B cell (primary cell): ENCODE measurements around the gene EGFL7. TPM values are rescaled to one million over a fixed set of nuclear protein-coding genes. Genes with fewer than 3 reads are reported as not detected.

ENCODE experiments used
- ATAC-seq: fragments of 200-7000 bp; cut with Tn5 transposase; one replicate; pipeline ENCODE4 v1.10.0; 2021; ENCODE audit warnings: low read depth, mild to moderate bottlenecking, moderate number of reproducible peaks, moderate library complexity
- CTCF ChIA-PET: fragments of 350-600 bp; sonication (Branson Sonifier 250); formaldehyde crosslinking; loops from one replicate; lab custom pipeline; 2021; ENCODE audit warnings: antibody characterized with exemption, inconsistent platforms; lab: Charles Lee
- POLR2A ChIA-PET: fragments of 350-600 bp; sonication (Branson Sonifier 250); formaldehyde crosslinking; loops from one replicate; lab custom pipeline; 2021; ENCODE audit warnings: antibody characterized with exemption; lab: Charles Lee
- DNase-seq: peaks from one replicate; pipeline ENCODE4 v3.0.0; 2013
- H2AFZ ChIP-seq: 2 replicates; pipeline ENCODE4 v1.6.1; 2012; ENCODE audit warnings: mild to moderate bottlenecking, low read depth, low read length; ENCODE audit not compliant: insufficient read depth, poor library complexity, severe bottlenecking
- H3K27ac ChIP-seq, 2 donors: 1 replicate in 1 of 2; 2 replicates in 1 of 2; pipeline ENCODE4 v1.5.1; 2012 to 2013; ENCODE audit warnings: low read length in 2 of 2, mild to moderate bottlenecking in 2 of 2, moderate library complexity in 1 of 2
- H3K27me3 ChIP-seq, 4 experiments: fragments of 200-600 bp in 1 of 4; sonication (generic) in 1 of 4; replicated peaks in 1 of 4; 1 replicate in 2 of 4; 2 replicates in 2 of 4; pipeline versions ENCODE4 v1.6.1 to v1.7.0; 2013 to 2016; ENCODE audit warnings: low read length in 3 of 4, mild to moderate bottlenecking in 2 of 4, mixed read lengths in 1 of 4, moderate library complexity in 1 of 4; ENCODE audit not compliant: insufficient read depth in 4 of 4, control insufficient read depth in 3 of 4; ENCODE audit errors: control extremely low read depth in 1 of 4
- H3K36me3 ChIP-seq, 2 experiments: replicated peaks in 1 of 2; 1 replicate in 1 of 2; 2 replicates in 1 of 2; pipeline versions ENCODE4 v1.6.1 to v1.7.1; 2013; ENCODE audit warnings: low read length in 1 of 2; ENCODE audit not compliant: insufficient read depth in 2 of 2, control insufficient read depth in 1 of 2; ENCODE audit errors: control extremely low read depth in 1 of 2, extremely low read depth in 1 of 2
- H3K4me1 ChIP-seq, 2 donors: fragments of 200-600 bp in 1 of 2; sonication (generic) in 1 of 2; 1 replicate in 1 of 2; 2 replicates in 1 of 2; pipeline versions ENCODE4 v1.5.1 to v1.6.1; 2013 to 2017; ENCODE audit warnings: low read length in 2 of 2; ENCODE audit not compliant: control insufficient read depth in 2 of 2, insufficient read depth in 2 of 2
- H3K4me2 ChIP-seq: replicated peaks from 2 replicates; pipeline ENCODE3; 2012; ENCODE audit warnings: mild to moderate bottlenecking, low read depth, low read length; ENCODE audit not compliant: poor library complexity, severe bottlenecking
- H3K4me3 ChIP-seq, 5 experiments: fragments of 200-600 bp in 1 of 5; sonication (generic) in 1 of 5; 1 replicate in 3 of 5; 2 replicates in 2 of 5; pipeline versions ENCODE4 v1.5.1 to v1.7.0; 2011 to 2016; ENCODE audit warnings: low read length in 4 of 5, mild to moderate bottlenecking in 4 of 5, low read depth in 2 of 5, control low read depth in 1 of 5, moderate library complexity in 1 of 5; ENCODE audit not compliant: insufficient read depth in 1 of 5; ENCODE audit errors: control extremely low read depth in 1 of 5, extremely low read depth in 1 of 5
- H3K79me2 ChIP-seq: fragments of 200-600 bp; sonication (generic); one replicate; pipeline ENCODE4 v1.6.0; 2016; ENCODE audit warnings: low read length; ENCODE audit not compliant: control insufficient read depth, insufficient read depth
- H3K9ac ChIP-seq: fragments of 200-600 bp; sonication (generic); 2 replicates; pipeline ENCODE4 v1.6.1; 2017; ENCODE audit warnings: mild to moderate bottlenecking, low read length, moderate library complexity
- H3K9me3 ChIP-seq, 3 donors: one replicate each; pipeline versions ENCODE4 v1.6.1 to v1.7.1; 2013; ENCODE audit warnings: low read length in 2 of 3; ENCODE audit not compliant: control insufficient read depth in 2 of 3, insufficient read depth in 1 of 3; ENCODE audit errors: control extremely low read depth in 1 of 3
- H4K20me1 ChIP-seq: 2 replicates; pipeline ENCODE4 v1.6.0; 2012; ENCODE audit warnings: mild to moderate bottlenecking, low read length; ENCODE audit not compliant: insufficient read depth, control insufficient read depth, poor library complexity, severe bottlenecking
- H3K27ac Mint-ChIP-seq: one replicate; pipeline ENCODE4 v1.8.0; 2021; ENCODE audit warnings: mixed read lengths
- H3K27me3 Mint-ChIP-seq: one replicate; pipeline ENCODE4 v1.8.0; 2021; ENCODE audit warnings: mixed read lengths
- H3K4me1 Mint-ChIP-seq: one replicate; pipeline ENCODE4 v1.8.0; 2021; ENCODE audit warnings: mixed read lengths
- H3K4me3 Mint-ChIP-seq: one replicate; pipeline ENCODE4 v1.8.0; 2021; ENCODE audit warnings: mixed read lengths
- H3K9me3 Mint-ChIP-seq: one replicate; pipeline ENCODE4 v1.8.0; 2022; ENCODE audit warnings: mixed read lengths; ENCODE audit not compliant: insufficient read depth
- EZH2 ChIP-seq: IDR thresholded peaks from 2 replicates; pipeline ENCODE4 v1.6.1; 2012; ENCODE audit warnings: borderline replicate concordance, low read depth, mild to moderate bottlenecking, moderate library complexity, low read length; ENCODE audit not compliant: insufficient read depth, poor library complexity, severe bottlenecking
- WGBS: methylation state at CpG from one replicate; pipeline ENCODE4 v1.1.5; 2013; ENCODE audit warnings: missing lambda C conversion rate; ENCODE audit not compliant: insufficient coverage; 5-methylcytosine and 5-hydroxymethylcytosine counted together
- intact Hi-C: fragments of 100-400 bp; cut with micrococcal nuclease; formaldehyde crosslinking; loops from one replicate; pipeline ENCODE4 v1.10.0; 2022
- polyA plus RNA-seq: library from polyadenylated mRNA; depleted of rRNA; stranded (reverse); fragments of >200 nt; gene quantifications from 2 replicates; pipeline ENCODE4 v1.2.3, GENCODE V29; 2012
- total RNA-seq, 2 donors: library from RNA; stranded (reverse); fragments of 120-200 nt in 1 of 2; gene quantifications; 1 replicate in 1 of 2; 2 replicates in 1 of 2; pipeline versions ENCODE4 v1.2.3 to v1.2.4, GENCODE V29; 2013 to 2022
- TF ChIP-seq, protein P1 (sequence below): fragments of 200-600 bp; IDR thresholded peaks from one replicate; pipeline ENCODE4 v1.8.0; 2022; ENCODE audit warnings: antibody characterized with exemption, mild to moderate bottlenecking

Gene EGFL7
- total and polyA plus RNA-seq, 2 donors (not counting 1 experiment from before 2014, with no cell fraction given) = 0.34 TPM; not detected in 1

DNA sequence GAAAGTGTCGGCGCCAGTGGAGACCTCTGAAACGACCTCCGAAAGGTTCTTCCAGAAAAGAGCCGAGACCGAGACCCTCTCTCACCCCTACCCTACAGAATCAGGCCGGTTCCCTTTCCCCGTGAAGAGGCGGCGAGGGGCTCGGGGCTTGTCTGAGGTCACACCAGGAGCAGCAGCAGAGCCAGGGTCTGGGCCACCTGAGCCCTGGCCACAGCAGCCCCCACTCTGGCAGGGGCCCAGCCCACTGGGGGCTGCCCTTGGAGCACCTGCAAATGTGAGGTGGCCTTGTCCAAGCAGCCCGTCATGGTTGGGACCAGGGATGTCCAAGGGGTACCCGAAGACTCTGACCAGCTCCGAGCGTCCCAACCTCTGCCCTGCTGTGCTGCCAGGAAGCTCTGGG is 15.3 kb downstream of the EGFL7 start:
- POLR2A ChIA-PET = no interaction called here
- H3K9me3 ChIP-seq = no peaks in the 10 kb centered on the region
- H2AFZ ChIP-seq = no peak overlapping the region
- peaks cover 3% of the 10 kb centered on the region for H3K79me2 ChIP-seq
- no peak overlapping the region for H3K4me2 ChIP-seq
- no peaks in the 10 kb centered on the region for H3K27me3 ChIP-seq
- H3K4me1 ChIP-seq = no peaks in the 10 kb centered on the region
- WGBS = 95% methylated on average over 15 of the region's 15 CpGs
- TF ChIP-seq EZH2 = no peak
- TF ChIP-seq, protein P1, sequence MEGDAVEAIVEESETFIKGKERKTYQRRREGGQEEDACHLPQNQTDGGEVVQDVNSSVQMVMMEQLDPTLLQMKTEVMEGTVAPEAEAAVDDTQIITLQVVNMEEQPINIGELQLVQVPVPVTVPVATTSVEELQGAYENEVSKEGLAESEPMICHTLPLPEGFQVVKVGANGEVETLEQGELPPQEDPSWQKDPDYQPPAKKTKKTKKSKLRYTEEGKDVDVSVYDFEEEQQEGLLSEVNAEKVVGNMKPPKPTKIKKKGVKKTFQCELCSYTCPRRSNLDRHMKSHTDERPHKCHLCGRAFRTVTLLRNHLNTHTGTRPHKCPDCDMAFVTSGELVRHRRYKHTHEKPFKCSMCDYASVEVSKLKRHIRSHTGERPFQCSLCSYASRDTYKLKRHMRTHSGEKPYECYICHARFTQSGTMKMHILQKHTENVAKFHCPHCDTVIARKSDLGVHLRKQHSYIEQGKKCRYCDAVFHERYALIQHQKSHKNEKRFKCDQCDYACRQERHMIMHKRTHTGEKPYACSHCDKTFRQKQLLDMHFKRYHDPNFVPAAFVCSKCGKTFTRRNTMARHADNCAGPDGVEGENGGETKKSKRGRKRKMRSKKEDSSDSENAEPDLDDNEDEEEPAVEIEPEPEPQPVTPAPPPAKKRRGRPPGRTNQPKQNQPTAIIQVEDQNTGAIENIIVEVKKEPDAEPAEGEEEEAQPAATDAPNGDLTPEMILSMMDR = no peak
- H3K4me1 Mint-ChIP-seq = no peaks in the 10 kb centered on the region
- CTCF ChIA-PET = no interaction called here
- H3K4me3 Mint-ChIP-seq = no peak overlapping the region
- intact Hi-C loops = no loop called here
- H3K36me3 ChIP-seq = peaks cover 0 to 12% of the 10 kb centered on the region in 2 experiments
- H3K27ac ChIP-seq = no peak overlapping the region
- H3K9ac ChIP-seq = no peak overlapping the region
- no peak for ATAC-seq
- no peak for DNase-seq
- no peaks in the 10 kb centered on the region for H3K9me3 Mint-ChIP-seq
- H4K20me1 ChIP-seq = peaks cover 44% of the 10 kb centered on the region
- H3K4me3 ChIP-seq = no peak overlapping the region
- no peaks in the 10 kb centered on the region for H3K27me3 Mint-ChIP-seq
- no peak overlapping the region for H3K27ac Mint-ChIP-seq

DNA sequence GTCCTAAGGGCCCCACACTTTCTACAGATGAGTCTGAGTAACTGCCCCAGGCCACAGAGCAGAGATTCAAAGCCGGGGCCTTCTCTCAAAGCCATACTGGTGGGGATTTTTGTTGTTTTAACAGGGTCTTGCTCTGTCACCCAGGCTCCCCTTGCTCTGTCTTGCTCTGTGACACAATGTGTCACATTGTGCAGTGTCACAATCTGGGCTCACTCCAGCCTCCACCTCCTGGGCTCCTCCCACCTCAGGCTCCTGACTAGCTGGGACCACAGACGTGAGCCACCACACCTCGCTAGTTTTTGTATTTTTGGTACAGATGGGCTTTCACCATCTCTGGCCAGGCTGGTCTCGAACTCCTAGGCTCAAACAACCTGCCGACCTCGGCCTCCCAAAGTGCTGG is 15.9 kb downstream of the EGFL7 start:
- H3K27me3 Mint-ChIP-seq = no peaks in the 10 kb centered on the region
- H3K4me1 Mint-ChIP-seq = no peaks in the 10 kb centered on the region
- ChIA-PET POLR2A (no interaction called here), CTCF (no interaction called here)
- intact Hi-C loops = no loop called here
- H3K36me3 ChIP-seq = peaks cover 0 to 10% of the 10 kb centered on the region in 2 experiments
- H3K27ac Mint-ChIP-seq = no peak overlapping the region
- no peaks in the 10 kb centered on the region for H3K4me1 ChIP-seq
- no peak for ATAC-seq
- no peak overlapping the region for H2AFZ ChIP-seq
- H3K27ac ChIP-seq = no peak overlapping the region
- H3K4me3 Mint-ChIP-seq = no peak overlapping the region
- WGBS = 83% methylated on average over 5 of the region's 6 CpGs
- TF ChIP-seq, protein P1 = no peak
- no peak for TF ChIP-seq EZH2
- no peaks in the 10 kb centered on the region for H3K27me3 ChIP-seq
- peaks cover 3% of the 10 kb centered on the region for H3K79me2 ChIP-seq
- no peak for DNase-seq
- no peak overlapping the region for H3K9ac ChIP-seq
- H4K20me1 ChIP-seq = peaks cover 50% of the 10 kb centered on the region
- H3K9me3 ChIP-seq = no peaks in the 10 kb centered on the region
- no peaks in the 10 kb centered on the region for H3K9me3 Mint-ChIP-seq
- H3K4me2 ChIP-seq = no peak overlapping the region
- H3K4me3 ChIP-seq = no peak overlapping the region
